Endothelial cell of umbilical vein (primary cell): Measurements from ENCODE around the gene ART5. TPM values are rescaled to one million over a fixed set of nuclear protein-coding genes. Genes with fewer than 3 reads are reported as not detected.

Source experiments
- BruUV-seq: library from RNA; stranded (reverse); fragments of 400-500 nt; replicated peaks from 2 replicates; lab custom pipeline; 2021; lab: Mats Ljungman, UMichigan
- CTCF ChIA-PET: fragments of 300-600, 350-600 bp; sonication (Branson Sonifier 250); formaldehyde crosslinking; loops from one replicate; lab custom pipeline; 2021; ENCODE audit warnings: antibody characterized with exemption, inconsistent platforms; lab: Charles Lee
- POLR2A ChIA-PET: fragments of 300-600, 350-600 bp; sonication (Branson Sonifier 250); formaldehyde crosslinking; loops from one replicate; lab custom pipeline; 2021; ENCODE audit warnings: antibody characterized with exemption, inconsistent platforms; lab: Charles Lee
- DNase-seq: peaks from one replicate; pipeline ENCODE4 v3.0.0-alpha.2; 2011; ENCODE audit warnings: low read depth, low spot score
- FAIRE-seq: peaks from 2 replicates; lab custom pipeline; 2011; peaks lifted over from hg19 to GRCh38; lab: Jason Lieb, UNC
- H2AFZ ChIP-seq: 2 replicates; pipeline ENCODE4 v1.6.0; 2012; ENCODE audit warnings: low read depth, low read length, control low read depth, inconsistent platforms
- H3K27ac ChIP-seq: 2 replicates; pipeline ENCODE4 v1.5.1; 2011; ENCODE audit warnings: low read depth, mild to moderate bottlenecking, control low read depth, low read length, moderate library complexity; ENCODE audit not compliant: insufficient read depth
- H3K27me3 ChIP-seq, 2 experiments: 2 replicates each; pipeline versions ENCODE4 v1.6.0 to v1.6.1; 2011; ENCODE audit warnings: low read length in 2 of 2, mixed read lengths in 1 of 2; ENCODE audit not compliant: control insufficient read depth in 2 of 2, insufficient read depth in 2 of 2
- H3K36me3 ChIP-seq, 2 experiments: 2 replicates in 1 of 2; 3 replicates in 1 of 2; pipeline ENCODE4 v1.5.1; 2011; ENCODE audit warnings: low read length in 2 of 2, mild to moderate bottlenecking in 1 of 2, moderate library complexity in 1 of 2; ENCODE audit not compliant: control insufficient read depth in 2 of 2, insufficient read depth in 2 of 2; ENCODE audit errors: extremely low read depth in 1 of 2
- H3K4me1 ChIP-seq: 3 replicates; pipeline ENCODE4 v1.5.1; 2011; ENCODE audit warnings: mild to moderate bottlenecking, low read length; ENCODE audit not compliant: control insufficient read depth, insufficient read depth; ENCODE audit errors: extremely low read depth
- H3K4me2 ChIP-seq: 2 replicates; pipeline ENCODE4 v1.6.1; 2011; ENCODE audit warnings: low read length, control low read depth, mixed read lengths; ENCODE audit not compliant: insufficient read depth
- H3K4me3 ChIP-seq, 3 experiments: fragments of 200-600 bp in 1 of 3; sonication (generic), shearing (Covaris generic) in 1 of 3; replicated peaks in 1 of 3; 2 replicates each; pipeline ENCODE4 v1.5.1; 2011 to 2016; ENCODE audit warnings: control low read depth in 3 of 3, low read length in 3 of 3, mild to moderate bottlenecking in 2 of 3, inconsistent platforms in 1 of 3, low read depth in 1 of 3, moderate library complexity in 1 of 3; ENCODE audit not compliant: insufficient read depth in 1 of 3
- H3K79me2 ChIP-seq: 2 replicates; pipeline ENCODE4 v1.6.0; 2012; ENCODE audit warnings: low read length, inconsistent platforms; ENCODE audit not compliant: control insufficient read depth, insufficient read depth
- H3K9ac ChIP-seq: replicated peaks from 2 replicates; pipeline ENCODE3; 2011; ENCODE audit warnings: low read length, control low read depth; ENCODE audit not compliant: insufficient read depth; ENCODE audit errors: extremely low read depth
- H3K9me1 ChIP-seq: replicated peaks from 3 replicates; pipeline ENCODE4 v1.6.0; 2011; ENCODE audit warnings: mild to moderate bottlenecking, low read length; ENCODE audit not compliant: control insufficient read depth, insufficient read depth; ENCODE audit errors: extremely low read depth
- H3K9me3 ChIP-seq: replicated peaks from 2 replicates; pipeline ENCODE4 v1.5.1; 2012; ENCODE audit warnings: low read length, inconsistent platforms; ENCODE audit not compliant: control insufficient read depth, insufficient read depth
- H4K20me1 ChIP-seq: replicated peaks from 2 replicates; pipeline ENCODE3; 2011; ENCODE audit warnings: mild to moderate bottlenecking, low read length; ENCODE audit not compliant: control insufficient read depth, insufficient read depth; ENCODE audit errors: extremely low read depth
- EZH2 ChIP-seq: IDR thresholded peaks from 2 replicates; pipeline ENCODE4 v1.6.1; 2012; ENCODE audit warnings: borderline replicate concordance, low read depth, mild to moderate bottlenecking, moderate library complexity, low read length, inconsistent platforms; ENCODE audit not compliant: severe bottlenecking
- FOS ChIP-seq: IDR thresholded peaks from 2 replicates; pipeline ENCODE4 v1.6.1; 2011; ENCODE audit warnings: mild to moderate bottlenecking, low read length, moderate library complexity, borderline replicate concordance; ENCODE audit not compliant: insufficient read depth
- GATA2 ChIP-seq: IDR thresholded peaks from 2 replicates; pipeline ENCODE4 v1.7.0; 2011; ENCODE audit warnings: low read depth, mild to moderate bottlenecking, moderate library complexity, mixed read lengths, low read length; ENCODE audit not compliant: insufficient read length, insufficient read depth
- JUN ChIP-seq: IDR thresholded peaks from 2 replicates; pipeline ENCODE4 v1.6.1; 2011; ENCODE audit warnings: borderline replicate concordance, low read depth; ENCODE audit not compliant: insufficient read length, insufficient read depth
- MYC ChIP-seq: IDR thresholded peaks from one replicate; pipeline ENCODE4 v1.6.1; 2011; ENCODE audit warnings: mild to moderate bottlenecking, low read depth, low read length
- POLR2A ChIP-seq: IDR thresholded peaks from 2 replicates; pipeline ENCODE4 v1.6.1; 2012; ENCODE audit warnings: low read depth, mild to moderate bottlenecking, control low read depth, low read length
- dilution Hi-C: fragments of 300-500 bp; cut with MboI; formaldehyde crosslinking; loops from one replicate; pipeline ENCODE4 v1.15.0; 2019; ENCODE audit warnings: low sequenced_read_pairs; ENCODE audit not compliant: extremely low pct_ligation_motif_present
- intact Hi-C: fragments of 100-400 bp; cut with micrococcal nuclease; formaldehyde crosslinking; loops from one replicate; pipeline ENCODE4 v1.10.0; 2022
- polyA plus RNA-seq, 4 experiments: library from polyadenylated mRNA; depleted of rRNA in 3 of 4; stranded (reverse) in 3 of 4; unstranded in 1 of 4; fragments of >200 nt; gene quantifications; 2 replicates each; pipeline versions ENCODE4 v1.2.1 to v1.2.3, GENCODE V29; 2011 to 2012; ENCODE audit warnings: missing spikeins in 1 of 4
- total RNA-seq: library from RNA; stranded (reverse); gene quantifications from 2 replicates; pipeline ENCODE4 v1.2.3, GENCODE V29; 2021
- TF ChIP-seq, protein P1 (sequence below), 2 donors: IDR thresholded peaks; 1 replicate in 1 of 2; 2 replicates in 1 of 2; pipeline ENCODE4 v1.5.1; 2011; ENCODE audit warnings: low read length in 2 of 2, mild to moderate bottlenecking in 2 of 2, moderate library complexity in 2 of 2, control low read depth in 1 of 2, inconsistent platforms in 1 of 2, low read depth in 1 of 2; ENCODE audit not compliant: insufficient read depth in 1 of 2; ENCODE audit errors: extremely low read depth in 1 of 2

The ART5 gene
- total and polyA plus RNA-seq, 2 donors (not counting 3 experiments of a cell fraction or from before 2014, with no cell fraction given), result not detected

DNA sequence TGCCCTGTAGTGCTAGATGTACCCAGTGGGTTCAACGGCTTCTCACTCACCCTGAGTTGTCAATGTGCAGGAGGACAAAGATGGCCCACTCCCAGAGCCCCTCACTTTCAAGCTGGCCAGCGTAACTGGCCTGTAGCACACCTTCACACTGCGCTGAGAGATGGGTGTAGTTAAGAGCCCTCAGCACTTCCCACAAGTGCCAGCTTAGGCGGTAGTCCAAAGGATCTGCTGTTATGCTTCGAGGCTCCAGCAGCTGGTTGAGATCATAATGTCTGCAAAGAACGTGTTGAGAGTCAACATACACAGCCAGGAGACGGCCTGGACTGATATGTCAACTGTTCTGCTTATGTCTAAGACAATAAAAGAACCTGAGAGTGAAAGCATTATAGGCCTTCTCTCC lies 44.1 kb upstream of the ART5 start:
- CTCF ChIA-PET, result no interaction called here
- dilution Hi-C loops, result no loop called here
- H3K36me3 ChIP-seq, result peaks cover 25 to 27% of the 10 kb centered on the region in 2 experiments

DNA sequence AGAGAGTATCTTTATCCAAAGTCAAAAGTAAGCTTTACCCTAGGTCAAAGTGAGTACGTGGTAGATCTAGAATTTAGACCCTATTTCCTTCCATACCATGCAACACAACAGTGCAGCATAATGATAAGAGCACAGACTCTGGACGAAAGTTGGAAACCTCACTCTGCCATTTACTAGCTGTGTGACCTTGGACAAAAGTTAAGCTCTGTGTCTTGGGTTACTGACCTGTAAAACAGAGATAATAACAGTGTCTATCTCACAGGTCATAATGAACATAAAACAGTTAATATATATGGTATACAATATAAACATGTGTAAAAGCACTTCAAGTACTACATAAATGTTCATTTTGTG lies 43.0 kb upstream of the ART5 start:
- dilution Hi-C loops, result no loop called here

More for the DNA sequence above, 44.1 kb upstream of the ART5 start:
- Histone ChIP-seq H3K9me3 (no peaks in the 10 kb centered on the region), H3K79me2 (no peaks in the 10 kb centered on the region), H3K27me3 (no peaks in the 10 kb centered on the region), H3K4me1 (no peaks in the 10 kb centered on the region), H2AFZ (no peak overlapping the region), H3K4me2 (no peak overlapping the region), H3K27ac (no peak overlapping the region), H4K20me1 (no peaks in the 10 kb centered on the region), H3K4me3 (no peak overlapping the region), H3K9ac (no peak overlapping the region), H3K9me1 (no peaks in the 10 kb centered on the region)
- POLR2A ChIA-PET, result no interaction called here
- no TSS peak for BruUV-seq
- FAIRE-seq (no peak), DNase-seq (no peak)
- intact Hi-C loops, result no loop called here
- TF ChIP-seq, protein P1, sequence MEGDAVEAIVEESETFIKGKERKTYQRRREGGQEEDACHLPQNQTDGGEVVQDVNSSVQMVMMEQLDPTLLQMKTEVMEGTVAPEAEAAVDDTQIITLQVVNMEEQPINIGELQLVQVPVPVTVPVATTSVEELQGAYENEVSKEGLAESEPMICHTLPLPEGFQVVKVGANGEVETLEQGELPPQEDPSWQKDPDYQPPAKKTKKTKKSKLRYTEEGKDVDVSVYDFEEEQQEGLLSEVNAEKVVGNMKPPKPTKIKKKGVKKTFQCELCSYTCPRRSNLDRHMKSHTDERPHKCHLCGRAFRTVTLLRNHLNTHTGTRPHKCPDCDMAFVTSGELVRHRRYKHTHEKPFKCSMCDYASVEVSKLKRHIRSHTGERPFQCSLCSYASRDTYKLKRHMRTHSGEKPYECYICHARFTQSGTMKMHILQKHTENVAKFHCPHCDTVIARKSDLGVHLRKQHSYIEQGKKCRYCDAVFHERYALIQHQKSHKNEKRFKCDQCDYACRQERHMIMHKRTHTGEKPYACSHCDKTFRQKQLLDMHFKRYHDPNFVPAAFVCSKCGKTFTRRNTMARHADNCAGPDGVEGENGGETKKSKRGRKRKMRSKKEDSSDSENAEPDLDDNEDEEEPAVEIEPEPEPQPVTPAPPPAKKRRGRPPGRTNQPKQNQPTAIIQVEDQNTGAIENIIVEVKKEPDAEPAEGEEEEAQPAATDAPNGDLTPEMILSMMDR (IDR thresholded peaks at IDR 0.05; ENCODE audit: extremely low read depth in 1 of 2, insufficient read depth in 1 of 2, low read depth in 1 of 2, low read length in 2 of 2), result no peak
- TF ChIP-seq MYC (no peak), POLR2A (no peak), EZH2 (no peak), GATA2 (no peak)

More for the DNA sequence above, 43.0 kb upstream of the ART5 start:
- Histone ChIP-seq H3K27ac (no peak overlapping the region), H3K9me1 (no peaks in the 10 kb centered on the region), H3K4me2 (no peak overlapping the region), H3K79me2 (no peaks in the 10 kb centered on the region), H3K4me3 (no peak overlapping the region), H3K9me3 (no peaks in the 10 kb centered on the region), H2AFZ (no peak overlapping the region), H3K27me3 (no peaks in the 10 kb centered on the region), H3K36me3 (peaks cover 28% of the 10 kb centered on the region in 2 experiments), H4K20me1 (no peaks in the 10 kb centered on the region), H3K9ac (no peak overlapping the region), H3K4me1 (no peaks in the 10 kb centered on the region)
- intact Hi-C loops, result no loop called here
- POLR2A ChIA-PET, result interaction anchor here (0.6 kb wide), 1 partner anchor 152 kb away, joined by 10 read pairs; no protein-coding TSS in a partner anchor
- FAIRE-seq, result no peak
- no peak for TF ChIP-seq MYC
- TF ChIP-seq, protein P1 (IDR thresholded peaks at IDR 0.05; ENCODE audit: extremely low read depth in 1 of 2, insufficient read depth in 1 of 2, low read depth in 1 of 2, low read length in 2 of 2), result no peak
- TF ChIP-seq GATA2, result no peak
- TF ChIP-seq FOS, result no peak
- no peak for TF ChIP-seq JUN
- CTCF ChIA-PET, result interaction anchor here (0.6 kb wide), 2 partner anchors 107 to 372 kb away, joined by 4 read pairs; no protein-coding TSS in a partner anchor
- DNase-seq, result no peak
- no TSS peak for BruUV-seq
